Thyroid gland (tissue), 4 donors: ENCODE measurements around the gene ADGRF1. TPM values are rescaled to one million over a fixed set of nuclear protein-coding genes. Genes with fewer than 3 reads are reported as not detected.
"Not testable (repeated sequence)": the region's sequence is repeated elsewhere in the genome, so short reads cannot be mapped to it uniquely, and the experiment has no call there.

Experiments
- DNase-seq, 2 donors: peaks; one replicate each; pipeline ENCODE4 v3.0.0-alpha.2; 2019
- H3K27ac ChIP-seq, 3 donors: fragments of 200-600 bp; sonication (generic); 1 replicate in 2 of 3; 2 replicates in 1 of 3; pipeline ENCODE4 v1.5.1; 2016 to 2019; ENCODE audit warnings: mild to moderate bottlenecking in 1 of 3, moderate library complexity in 1 of 3
- H3K27me3 ChIP-seq: fragments of 200-600 bp; sonication (generic); one replicate; pipeline ENCODE4 v1.5.1; 2019
- H3K36me3 ChIP-seq, 2 donors: fragments of 200-600 bp; sonication (generic); one replicate each; pipeline ENCODE4 v1.5.1; 2016 to 2019
- H3K4me1 ChIP-seq, 2 donors: fragments of 200-600 bp; sonication (generic); one replicate each; pipeline ENCODE4 v1.5.1; 2017 to 2019
- H3K4me3 ChIP-seq, 3 donors: fragments of 200-600 bp; sonication (generic); replicated peaks in 1 of 3; 1 replicate in 2 of 3; 2 replicates in 1 of 3; pipeline ENCODE4 v1.5.1; 2016; ENCODE audit warnings: mild to moderate bottlenecking in 1 of 3
- H3K9me3 ChIP-seq: fragments of 200-600 bp; sonication (generic); one replicate; pipeline ENCODE4 v1.5.1; 2017
- CTCF ChIP-seq, 6 experiments: fragments of 200-600 bp in 3 of 6; fragments of 450-650 bp in 3 of 6; sonication (generic) in 3 of 6; IDR thresholded peaks; one replicate each; pipeline ENCODE4 v1.5.1; 2016 to 2019; ENCODE audit warnings: antibody characterized with exemption in 6 of 6, mild to moderate bottlenecking in 2 of 6, inconsistent platforms in 1 of 6, moderate library complexity in 1 of 6
- POLR2A ChIP-seq, 2 donors: fragments of 450-650 bp; IDR thresholded peaks; one replicate each; pipeline ENCODE4 v1.6.1; 2017; ENCODE audit warnings: antibody characterized with exemption in 2 of 2, mild to moderate bottlenecking in 2 of 2, moderate library complexity in 1 of 2
- WGBS, 2 donors: methylation state at CpG; one replicate each; pipeline ENCODE4 v1.1.5; 2017; 5-methylcytosine and 5-hydroxymethylcytosine counted together
- intact Hi-C: fragments of 100-400 bp; cut with DNase I; formaldehyde crosslinking; loops from one replicate; pipeline ENCODE4 v1.15.1; 2023
- total RNA-seq, 4 donors: library from RNA; depleted of rRNA; stranded (reverse); fragments of >200 nt; gene quantifications; one replicate each; pipeline ENCODE4 v1.2.3, GENCODE V29; 2016

ADGRF1 gene
- total RNA-seq, 4 donors from 2014 or later = 15.1 to 36.2 (median 19.3) TPM

- H3K27me3 ChIP-seq = no peaks in the 10 kb centered on the region
- no peaks in the 10 kb centered on the region for H3K9me3 ChIP-seq
- H3K27ac ChIP-seq = no peak overlapping the region
- intact Hi-C loops = loop anchor here (10.0 kb wide), 1 partner anchor 47 kb away; the partner anchor contains the start of gene ADGRF1
- no peaks in the 10 kb centered on the region for H3K36me3 ChIP-seq
- 96 to 98% methylated on average over 1 of the region's 1 CpG for WGBS, 2 donors
- peaks cover 5 to 8% of the 10 kb centered on the region in 2 donors for H3K4me1 ChIP-seq
- TF ChIP-seq POLR2A (IDR thresholded peaks at IDR 0.05) (no peak), CTCF (IDR thresholded peaks at IDR 0.05) (no peak)
- DNase-seq = no peak
- no peak overlapping the region for H3K4me3 ChIP-seq
Observed at GRCh38 chr6:46997646-46998045, 44.5 kb downstream of the ADGRF1 start.

- 73 to 93% methylated on average over 1 of the region's 1 CpG for WGBS, 2 donors
- H3K9me3 ChIP-seq = no peaks in the 10 kb centered on the region
- intact Hi-C loops = loop anchor here (10.0 kb wide), 1 partner anchor 48 kb away; the partner anchor contains the start of gene ADGRF1
Observed at GRCh38 chr6:46996860-46997641, 45.1 kb downstream of the ADGRF1 start.

GRCh38 chr6:46994933-46995332 lies 47.2 kb downstream of the ADGRF1 start:
- intact Hi-C loops = loop anchor here (5.0 to 10.0 kb wide), 2 partner anchors 50 to 148 kb away; partner anchors contain the start of gene ADGRF1
- Histone ChIP-seq H3K4me1 (peaks cover 11 to 13% of the 10 kb centered on the region in 2 donors), H3K4me3 (no peak overlapping the region), H3K9me3 (no peaks in the 10 kb centered on the region), H3K27ac (no peak overlapping the region), H3K36me3 (no peaks in the 10 kb centered on the region), H3K27me3 (no peaks in the 10 kb centered on the region)
- DNase-seq = no peak
- WGBS, 2 donors = 43 to 91% methylated on average over 1 of the region's 1 CpG
- TF ChIP-seq POLR2A (IDR thresholded peaks at IDR 0.05) (no peak), CTCF (IDR thresholded peaks at IDR 0.05) (no peak)

More at GRCh38 chr6:46996860-46997641, 45.1 kb downstream of the ADGRF1 start:
- peaks cover 5 to 8% of the 10 kb centered on the region in 2 donors for H3K4me1 ChIP-seq
- DNase-seq = no peak
- H3K4me3 ChIP-seq = no peak overlapping the region
- TF ChIP-seq CTCF (IDR thresholded peaks at IDR 0.05) (no peak), POLR2A (IDR thresholded peaks at IDR 0.05) (no peak)
- H3K27ac ChIP-seq = no peak overlapping the region
- no peaks in the 10 kb centered on the region for H3K27me3 ChIP-seq
- no peaks in the 10 kb centered on the region for H3K36me3 ChIP-seq

GRCh38 chr6:46993846-46994245 lies 48.3 kb downstream of the ADGRF1 start:
- H3K27ac ChIP-seq = no peak overlapping the region
- no peak for DNase-seq
- no peaks in the 10 kb centered on the region for H3K36me3 ChIP-seq
- no peaks in the 10 kb centered on the region for H3K27me3 ChIP-seq
- intact Hi-C loops = loop anchor here (5.0 to 10.0 kb wide), 2 partner anchors 51 to 147 kb away; partner anchors contain the start of gene ADGRF1
- TF ChIP-seq CTCF (IDR thresholded peaks at IDR 0.05) = no peak
- no peaks in the 10 kb centered on the region for H3K9me3 ChIP-seq
- 88 to 89% methylated on average over 3 of the region's 3 CpGs for WGBS, 2 donors
- H3K4me1 ChIP-seq = peaks cover 18 to 24% of the 10 kb centered on the region in 2 donors
- H3K4me3 ChIP-seq = no peak overlapping the region

- peaks cover 21 to 36% of the 10 kb centered on the region in 2 donors for H3K4me1 ChIP-seq
- not testable (repeated sequence) for H3K36me3 ChIP-seq, H3K9me3 ChIP-seq, DNase-seq, H3K27ac ChIP-seq, H3K27me3 ChIP-seq, H3K4me3 ChIP-seq
- intact Hi-C loops = loop anchor here (5.0 to 10.0 kb wide), 2 partner anchors 52 to 145 kb away; partner anchors contain the start of gene ADGRF1
- 90 to 93% methylated on average over 2 of the region's 2 CpGs for WGBS, 2 donors
Observed at GRCh38 chr6:46992391-46992790, 49.7 kb downstream of the ADGRF1 start.
